HepG2 (cell line): ENCODE data around the gene ZNF414. TPM values are rescaled to one million over a fixed set of nuclear protein-coding genes. Genes with fewer than 3 reads are reported as not detected.
A peak's percentile ranks its signal among the peaks of the same experiment; 100 is the strongest.

ENCODE experiments used
- ARID5B ChIP-seq: IDR thresholded peaks from 2 replicates; pipeline ENCODE4 v1.4.0; 2020; ENCODE audit warnings: mild to moderate bottlenecking, missing genetic modification reagents
- ATF4 ChIP-seq, 2 experiments: fragments of 450-650 bp in 1 of 2; sonication (generic) in 1 of 2; formaldehyde crosslinking; IDR thresholded peaks; 2 replicates each; pipeline versions ENCODE4 v1.5.0 to v1.8.0; 2020 to 2022; ENCODE audit warnings: mild to moderate bottlenecking in 1 of 2, missing genetic modification reagents in 1 of 2
- ATF7-NPFF ChIP-seq: sonication (generic); formaldehyde crosslinking; IDR thresholded peaks from 2 replicates; pipeline ENCODE4 v1.8.1; 2023; ENCODE audit warnings: mild to moderate bottlenecking, low read depth, missing genetic modification reagents, moderate library complexity
- CBFB ChIP-seq: sonication (generic); formaldehyde crosslinking; IDR thresholded peaks from 2 replicates; pipeline ENCODE4 v1.4.0; 2020; ENCODE audit warnings: missing genetic modification reagents
- FOXJ3 ChIP-seq: sonication (generic); formaldehyde crosslinking; IDR thresholded peaks from 2 replicates; pipeline ENCODE4 v1.4.0; 2020; ENCODE audit warnings: missing genetic modification reagents, mild to moderate bottlenecking, borderline replicate concordance
- KDM5B ChIP-seq: sonication (generic); formaldehyde crosslinking; IDR thresholded peaks from 2 replicates; pipeline ENCODE4 v1.4.0; 2020; ENCODE audit warnings: missing genetic modification reagents, mild to moderate bottlenecking, borderline replicate concordance
- MIER3 ChIP-seq: IDR thresholded peaks from 2 replicates; pipeline ENCODE4 v1.6.1; 2016; ENCODE audit warnings: missing compliant biosample characterization, borderline replicate concordance
- POGK ChIP-seq: sonication (generic); formaldehyde crosslinking; conservative IDR thresholded peaks from 2 replicates; pipeline ENCODE4 v1.8.0; 2022; ENCODE audit warnings: mild to moderate bottlenecking, moderate library complexity, missing genetic modification reagents
- SYNCRIP ChIP-seq: fragments of 200-400 bp; formaldehyde crosslinking; IDR thresholded peaks from 2 replicates; pipeline ENCODE4 v1.6.1; 2018; ENCODE audit warnings: mild to moderate bottlenecking, low read depth, low read length; ENCODE audit not compliant: insufficient read depth
- THRA ChIP-seq: sonication (generic); formaldehyde crosslinking; IDR thresholded peaks from 2 replicates; pipeline ENCODE4 v1.4.0; 2020; ENCODE audit warnings: missing genetic modification reagents, borderline replicate concordance
- ZNF160 ChIP-seq: sonication (generic); formaldehyde crosslinking; IDR thresholded peaks from 2 replicates; pipeline ENCODE4 v1.8.0; 2022; ENCODE audit warnings: mild to moderate bottlenecking, inconsistent platforms, missing genetic modification reagents
- ZNF766 ChIP-seq: sonication (generic); formaldehyde crosslinking; IDR thresholded peaks from 2 replicates; pipeline ENCODE4 v1.5.0; 2020; ENCODE audit warnings: missing genetic modification reagents, borderline replicate concordance
- ZNF773 ChIP-seq: sonication (generic); formaldehyde crosslinking; IDR thresholded peaks from 2 replicates; pipeline ENCODE4 v1.4.0; 2020; ENCODE audit warnings: missing genetic modification reagents, borderline replicate concordance
- ZNF878 ChIP-seq: sonication (generic); formaldehyde crosslinking; IDR thresholded peaks from 2 replicates; pipeline ENCODE4 v1.8.1; 2023; ENCODE audit warnings: mild to moderate bottlenecking, missing genetic modification reagents, moderate library complexity
- polyA plus RNA-seq, 8 experiments: library from polyadenylated mRNA; depleted of rRNA in 3 of 8; stranded (reverse) in 7 of 8; unstranded in 1 of 8; fragments of >200 nt; fragmentation: Illumina TruSeq in 4 of 8; extraction: Trizol in 4 of 8; gene quantifications; 2 replicates each; pipeline versions ENCODE4 v1.2.1 to v1.2.3, GENCODE V29; 2011 to 2016; ENCODE audit warnings: low read depth in 4 of 8, missing spikeins in 1 of 8, mixed read lengths in 1 of 8; ENCODE audit not compliant: insufficient read depth in 1 of 8
- total RNA-seq, 5 experiments: library from RNA; depleted of rRNA; stranded (reverse); fragments of >200 nt; fragmentation: Illumina TruSeq; extraction: Trizol; gene quantifications; 2 replicates each; pipeline ENCODE4 v1.2.3, GENCODE V29; 2016; ENCODE audit warnings: low read depth in 1 of 5

Gene ZNF414
- total and polyA plus RNA-seq, 2 of the 13 experiments (the other 11 are each of a cell fraction or from before 2014, with no cell fraction given): 2.5 to 4.0 TPM

- TF ChIP-seq ATF4 (CRISPR knock-in tag; IDR thresholded peaks at IDR 0.05): no peak
- TF ChIP-seq POGK (CRISPR knock-in tag): 0 out of 2 replicates have a peak, but pooled peaks have one; percentile 27
- TF ChIP-seq ATF7-NPFF: peak; percentile 69; the same call in 1 of the 2 replicates
- 0 out of 2 replicates have a peak, but pooled peaks have one; percentile 43 for TF ChIP-seq ZNF160 (CRISPR knock-in tag)
- TF ChIP-seq ZNF878 (CRISPR knock-in tag): peak; percentile 66; the same call in 1 of the 2 replicates
- no peak for TF ChIP-seq ZNF766
- no peak for TF ChIP-seq CBFB (CRISPR knock-in tag)
- 0 out of 2 replicates have a peak, but pooled peaks have one; percentile 32 for TF ChIP-seq ZNF773
- no peak for TF ChIP-seq FOXJ3
- peak; percentile 31; the same call in 1 of the 2 replicates for TF ChIP-seq ARID5B
- peak; percentile 75; the same call in 1 of the 2 replicates for TF ChIP-seq KDM5B
- TF ChIP-seq MIER3 (CRISPR knock-in tag): no peak
- TF ChIP-seq SYNCRIP: no peak
- no peak for TF ChIP-seq THRA (CRISPR knock-in tag)
Measured at GRCh38 chr19:8505680-8506401, 8.1 kb downstream of the ZNF414 start (continued).
